WTC11 (cell line): Measurements from ENCODE around the gene UBE3A. TPM values are rescaled to one million over a fixed set of nuclear protein-coding genes. Genes with fewer than 3 reads are reported as not detected.

Source experiments
- ATAC-seq: fragments of 200-7000 bp; cut with Tn5 transposase; 2 replicates; pipeline ENCODE4 v1.10.0; 2021; ENCODE audit warnings: mild to moderate bottlenecking, moderate library complexity
- CTCF ChIA-PET: fragments of 300-600 bp; sonication (Branson Sonifier 250); formaldehyde crosslinking; loops from one replicate; lab custom pipeline; 2021; ENCODE audit warnings: antibody characterized with exemption; lab: Charles Lee
- POLR2A ChIA-PET: fragments of 350-600 bp; sonication (Branson Sonifier 250); formaldehyde crosslinking; loops from one replicate; lab custom pipeline; 2021; ENCODE audit warnings: antibody characterized with exemption; lab: Charles Lee
- DNase-seq: peaks from one replicate; pipeline ENCODE4 v3.0.0; 2021; ENCODE audit warnings: low spot score
- H3K27ac Mint-ChIP-seq: 2 replicates; pipeline ENCODE4 v1.8.0; 2021; ENCODE audit warnings: mixed read lengths
- H3K27me3 Mint-ChIP-seq: 2 replicates; pipeline ENCODE4 v1.8.0; 2021; ENCODE audit warnings: low read depth, mild to moderate bottlenecking, moderate library complexity, mixed read lengths
- H3K36me3 Mint-ChIP-seq: 2 replicates; pipeline ENCODE4 v1.8.0; 2021; ENCODE audit warnings: mixed read lengths
- H3K4me1 Mint-ChIP-seq: 2 replicates; pipeline ENCODE4 v1.8.0; 2022; ENCODE audit warnings: mixed read lengths
- H3K4me3 Mint-ChIP-seq: 2 replicates; pipeline ENCODE4 v1.8.0; 2021; ENCODE audit warnings: mild to moderate bottlenecking, moderate library complexity, mixed read lengths
- H3K9me3 Mint-ChIP-seq: 2 replicates; pipeline ENCODE4 v1.8.0; 2021; ENCODE audit warnings: mixed read lengths
- ARID4B ChIP-seq: sonication (generic); formaldehyde crosslinking; IDR thresholded peaks from 2 replicates; pipeline ENCODE4 v1.8.0; 2023; ENCODE audit warnings: missing genetic modification reagents, mild to moderate bottlenecking, borderline replicate concordance
- ATF1 ChIP-seq: sonication (generic); formaldehyde crosslinking; IDR thresholded peaks from 2 replicates; pipeline ENCODE4 v1.8.1; 2023; ENCODE audit warnings: mild to moderate bottlenecking, moderate library complexity, missing genetic modification reagents
- ATF3 ChIP-seq: sonication (generic); formaldehyde crosslinking; conservative IDR thresholded peaks from 2 replicates; pipeline ENCODE4 v1.8.1; 2022; ENCODE audit warnings: mild to moderate bottlenecking, missing genetic modification reagents
- ETV6 ChIP-seq: sonication (generic); formaldehyde crosslinking; IDR thresholded peaks from 2 replicates; pipeline ENCODE4 v1.8.1; 2022; ENCODE audit warnings: mild to moderate bottlenecking, missing genetic modification reagents
- MAX ChIP-seq: sonication (generic); formaldehyde crosslinking; IDR thresholded peaks from 2 replicates; pipeline ENCODE4 v1.8.0; 2022; ENCODE audit warnings: mild to moderate bottlenecking, missing genetic modification reagents
- MYBL2 ChIP-seq: sonication (generic); formaldehyde crosslinking; IDR thresholded peaks from 2 replicates; pipeline ENCODE4 v1.8.1; 2023; ENCODE audit warnings: mild to moderate bottlenecking, moderate library complexity, missing genetic modification reagents
- NFYB ChIP-seq: sonication (generic); formaldehyde crosslinking; conservative IDR thresholded peaks from 2 replicates; pipeline ENCODE4 v1.8.0; 2022; ENCODE audit warnings: low read depth, missing genetic modification reagents
- NR2C2 ChIP-seq: sonication (generic); formaldehyde crosslinking; IDR thresholded peaks from 2 replicates; pipeline ENCODE4 v1.8.0; 2022; ENCODE audit warnings: mild to moderate bottlenecking, missing genetic modification reagents
- PREB ChIP-seq: sonication (generic); formaldehyde crosslinking; IDR thresholded peaks from 2 replicates; pipeline ENCODE4 v1.8.1; 2022; ENCODE audit warnings: mild to moderate bottlenecking, missing genetic modification reagents, moderate library complexity, borderline replicate concordance
- SOX15 ChIP-seq: fragments of 250-450 bp; sonication (Bioruptor Pico); IDR thresholded peaks from 2 replicates; pipeline ENCODE4 v1.9.0; 2021; ENCODE audit warnings: mild to moderate bottlenecking
- TP53 ChIP-seq: sonication (generic); formaldehyde crosslinking; IDR thresholded peaks from 2 replicates; pipeline ENCODE4 v1.8.1; 2023; ENCODE audit warnings: mild to moderate bottlenecking, missing genetic modification reagents
- ZMAT4 ChIP-seq: fragments of 250-450 bp; sonication (Bioruptor Pico); IDR thresholded peaks from 2 replicates; pipeline ENCODE4 v1.9.0; 2021; ENCODE audit warnings: mild to moderate bottlenecking
- ZNF396 ChIP-seq: fragments of 250-450 bp; sonication (Bioruptor Pico); IDR thresholded peaks from 2 replicates; pipeline ENCODE4 v1.8.0; 2021; ENCODE audit warnings: mild to moderate bottlenecking, moderate library complexity, borderline replicate concordance
- ZNF423 ChIP-seq: fragments of 250-450 bp; sonication (Bioruptor Pico); IDR thresholded peaks from 2 replicates; pipeline ENCODE4 v2.1.2; 2022; ENCODE audit warnings: mild to moderate bottlenecking, moderate library complexity
- ZNF532 ChIP-seq: fragments of 250-450 bp; sonication (Bioruptor Pico); IDR thresholded peaks from 2 replicates; pipeline ENCODE4 v1.9.0; 2021; ENCODE audit warnings: mild to moderate bottlenecking, borderline replicate concordance
- ZSCAN18 ChIP-seq: fragments of 250-450 bp; sonication (Bioruptor Pico); IDR thresholded peaks from 2 replicates; pipeline ENCODE4 v2.1.2; 2022; ENCODE audit warnings: mild to moderate bottlenecking, moderate library complexity
- total RNA-seq: library from RNA; stranded (reverse); gene quantifications from 3 replicates; pipeline ENCODE4 v1.2.3, GENCODE V29; 2021

The UBE3A gene
- total RNA-seq, 1 experiment from 2014 or later, result 120 TPM

GRCh38 chr15:25402342-25402741 is 36.5 kb downstream of the UBE3A start (continued):
- TF ChIP-seq ARID4B, result no peak
- TF ChIP-seq ZNF396, result no peak

GRCh38 chr15:25401501-25401900 is 37.3 kb downstream of the UBE3A start:
- DNase-seq, result no peak
- no peaks in the 10 kb centered on the region for H3K27me3 Mint-ChIP-seq
- peak overlapping the region; percentile 29; the same call in 1 of the 2 replicates for H3K27ac Mint-ChIP-seq
- H3K4me3 Mint-ChIP-seq, result no peak overlapping the region
- H3K9me3 Mint-ChIP-seq, result peaks cover 3% of the 10 kb centered on the region; the same call in 1 of the 2 replicates
- POLR2A ChIA-PET, result interaction anchor here (0.6 kb wide), 1 partner anchor 56 kb away, joined by 3 read pairs; no protein-coding TSS in a partner anchor
- ATAC-seq, result no peak
- H3K4me1 Mint-ChIP-seq, result peaks cover 59% of the 10 kb centered on the region
- CTCF ChIA-PET, result interaction anchor here (0.6 kb wide), 1 partner anchor 36 kb away, joined by 3 read pairs; no protein-coding TSS in a partner anchor
- no peak for TF ChIP-seq ATF1 (CRISPR knock-in tag)
- peaks cover 46% of the 10 kb centered on the region for H3K36me3 Mint-ChIP-seq

GRCh38 chr15:25397100-25397499 is 41.7 kb downstream of the UBE3A start:
- CTCF ChIA-PET, result interaction anchor here (0.6 to 1.3 kb wide), 2 partner anchors 295 to 1442 kb away, joined by 3 to 4 read pairs; no protein-coding TSS in a partner anchor
- no peaks in the 10 kb centered on the region for H3K27me3 Mint-ChIP-seq
- H3K9me3 Mint-ChIP-seq, result no peaks in the 10 kb centered on the region
- TF ChIP-seq NR2C2 (CRISPR knock-in tag) (no peak), TP53 (no peak), MAX (CRISPR knock-in tag) (no peak), ZNF423 (no peak), NFYB (CRISPR knock-in tag) (no peak), ZMAT4 (no peak), ETV6 (CRISPR knock-in tag) (no peak), ZNF532 (CRISPR knock-in tag) (no peak), MYBL2 (no peak), ZSCAN18 (CRISPR knock-in tag) (no peak), PREB (CRISPR knock-in tag) (no peak), ATF3 (CRISPR knock-in tag) (no peak), SOX15 (no peak)
- DNase-seq (no peak), ATAC-seq (no peak)
- H3K36me3 Mint-ChIP-seq, result peaks cover 24% of the 10 kb centered on the region
- H3K27ac Mint-ChIP-seq, result peak overlapping the region; percentile 10; the same call in 1 of the 2 replicates
- peaks cover 45% of the 10 kb centered on the region for H3K4me1 Mint-ChIP-seq
- POLR2A ChIA-PET, result no interaction called here
- no peak overlapping the region for H3K4me3 Mint-ChIP-seq
